ENCODE measurements around the gene TNS1.

The TNS1 gene

DNA sequence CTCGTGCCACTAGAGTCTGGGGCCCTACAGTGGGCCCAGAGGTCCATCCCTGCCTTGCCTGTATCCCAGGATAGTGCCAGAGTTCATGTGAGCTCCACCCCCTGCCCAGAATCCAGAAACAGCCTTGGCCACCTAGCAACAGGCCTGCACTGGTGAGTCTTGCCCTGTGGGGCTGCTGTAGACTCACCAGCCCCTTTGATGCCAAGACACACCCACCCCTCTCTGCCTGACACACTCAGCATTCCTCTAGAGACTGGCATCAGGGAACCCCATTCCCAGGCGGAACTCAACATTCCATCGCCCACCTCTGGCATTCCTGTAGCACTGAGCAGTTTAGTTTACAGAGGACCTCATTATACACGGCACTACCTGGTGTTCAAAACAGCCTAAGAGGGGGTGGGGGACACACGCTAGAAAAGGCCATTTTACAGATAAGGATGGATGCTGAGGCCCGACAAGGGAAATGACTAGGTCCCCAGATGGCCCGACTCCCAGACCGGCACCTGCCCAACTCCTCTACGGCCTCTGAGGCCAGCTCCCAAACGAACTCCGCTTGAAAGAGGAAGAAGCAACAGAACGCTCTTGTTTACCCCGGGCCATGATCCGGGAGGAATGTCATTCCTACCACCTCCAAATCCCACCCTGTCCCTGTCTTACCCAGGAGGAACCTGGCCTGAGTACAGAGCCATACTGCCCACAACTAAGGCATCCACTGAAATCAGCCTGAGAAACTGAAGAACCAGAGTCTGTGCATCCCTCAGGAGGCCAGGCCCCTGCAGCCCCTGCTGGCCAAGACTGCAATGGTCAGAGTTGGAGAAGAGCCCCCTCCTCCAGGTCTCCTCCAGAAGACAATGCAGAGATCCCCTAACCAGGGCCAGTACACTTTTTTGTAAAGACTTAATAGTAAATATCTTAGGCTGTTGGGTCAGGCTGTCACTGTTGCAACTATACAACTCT, 180.2 kb downstream of the TNS1 start:
- H3K9me3 ChIP-seq (replicated peaks; ENCODE audit: insufficient read depth, low read length): no peaks in the 10 kb centered on the region
- TF ChIP-seq, protein P1, sequence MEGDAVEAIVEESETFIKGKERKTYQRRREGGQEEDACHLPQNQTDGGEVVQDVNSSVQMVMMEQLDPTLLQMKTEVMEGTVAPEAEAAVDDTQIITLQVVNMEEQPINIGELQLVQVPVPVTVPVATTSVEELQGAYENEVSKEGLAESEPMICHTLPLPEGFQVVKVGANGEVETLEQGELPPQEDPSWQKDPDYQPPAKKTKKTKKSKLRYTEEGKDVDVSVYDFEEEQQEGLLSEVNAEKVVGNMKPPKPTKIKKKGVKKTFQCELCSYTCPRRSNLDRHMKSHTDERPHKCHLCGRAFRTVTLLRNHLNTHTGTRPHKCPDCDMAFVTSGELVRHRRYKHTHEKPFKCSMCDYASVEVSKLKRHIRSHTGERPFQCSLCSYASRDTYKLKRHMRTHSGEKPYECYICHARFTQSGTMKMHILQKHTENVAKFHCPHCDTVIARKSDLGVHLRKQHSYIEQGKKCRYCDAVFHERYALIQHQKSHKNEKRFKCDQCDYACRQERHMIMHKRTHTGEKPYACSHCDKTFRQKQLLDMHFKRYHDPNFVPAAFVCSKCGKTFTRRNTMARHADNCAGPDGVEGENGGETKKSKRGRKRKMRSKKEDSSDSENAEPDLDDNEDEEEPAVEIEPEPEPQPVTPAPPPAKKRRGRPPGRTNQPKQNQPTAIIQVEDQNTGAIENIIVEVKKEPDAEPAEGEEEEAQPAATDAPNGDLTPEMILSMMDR (IDR thresholded peaks at IDR 0.05; ENCODE audit: low read length): no peak
- TF ChIP-seq EZH2phosphoT487 (IDR thresholded peaks at IDR 0.05; ENCODE audit: low read length): no peak
- TF ChIP-seq EZH2 (optimal IDR thresholded peaks at IDR 0.05; ENCODE audit: low read depth, low read length): no peak
- no peaks in the 10 kb centered on the region for H3K36me3 ChIP-seq (replicated peaks; ENCODE audit: insufficient read depth, low read length)
- no peak overlapping the region for H3K4me2 ChIP-seq (ENCODE audit: low read depth, low read length)
- H3K79me2 ChIP-seq (ENCODE audit: low read length): no peaks in the 10 kb centered on the region
- H3K27me3 ChIP-seq (replicated peaks; ENCODE audit: insufficient read depth, low read length): no peaks in the 10 kb centered on the region
- H3K4me3 ChIP-seq (ENCODE audit: low read length): no peak overlapping the region
- H3F3A ChIP-seq (ENCODE audit: insufficient read depth, low read length): no peaks in the 10 kb centered on the region
- H2AFZ ChIP-seq (ENCODE audit: low read length): no peak overlapping the region
- no peaks in the 10 kb centered on the region for H3K4me1 ChIP-seq (ENCODE audit: low read length)
- no peaks in the 10 kb centered on the region for H3K9me2 ChIP-seq (replicated peaks; ENCODE audit: insufficient read depth, low read length)
- H3K9ac ChIP-seq (ENCODE audit: low read length): no peak overlapping the region
- no peak for DNase-seq
- no peaks in the 10 kb centered on the region for H4K20me1 ChIP-seq (ENCODE audit: insufficient read depth, low read length)
- no peak overlapping the region for H3K27ac ChIP-seq (ENCODE audit: low read length)

DNA sequence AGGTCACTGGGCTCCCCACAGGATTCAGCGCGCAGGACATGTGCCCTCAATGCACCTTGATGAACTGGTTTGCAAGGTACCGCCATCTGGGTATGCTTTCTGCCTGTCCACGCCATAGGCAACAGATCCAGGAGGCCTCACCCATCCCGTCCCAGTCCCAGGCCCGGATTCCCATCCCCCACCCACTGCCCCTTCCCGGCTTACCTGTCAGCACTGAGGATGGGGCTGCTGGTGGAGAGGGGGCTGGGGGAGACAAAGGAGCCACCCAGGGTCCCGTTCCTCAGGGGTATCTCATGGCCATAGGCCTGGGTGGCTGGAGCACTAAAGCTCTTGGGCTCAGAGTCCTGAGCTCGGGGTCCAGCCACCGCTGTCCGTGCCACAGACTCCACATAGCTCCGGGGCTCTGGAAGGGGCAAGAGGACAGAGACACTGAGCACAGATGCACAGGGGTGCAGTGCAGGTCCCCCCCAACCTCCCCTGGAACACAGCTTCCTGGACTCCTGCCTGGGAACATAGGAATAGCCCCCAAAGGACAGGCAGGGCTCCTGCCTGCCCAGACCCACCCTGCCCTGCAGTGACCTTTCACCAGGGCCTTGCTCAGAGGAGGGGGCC, 181.2 kb downstream of the TNS1 start:
- no peaks in the 10 kb centered on the region for H3K79me2 ChIP-seq (ENCODE audit: low read length)
- H2AFZ ChIP-seq (ENCODE audit: low read length): no peak overlapping the region
- H3F3A ChIP-seq (ENCODE audit: insufficient read depth, low read length): no peaks in the 10 kb centered on the region
- no peak overlapping the region for H3K4me3 ChIP-seq (ENCODE audit: low read length)
- H3K4me1 ChIP-seq (ENCODE audit: low read length): no peaks in the 10 kb centered on the region
- no peaks in the 10 kb centered on the region for H4K20me1 ChIP-seq (ENCODE audit: insufficient read depth, low read length)
- H3K9me3 ChIP-seq (replicated peaks; ENCODE audit: insufficient read depth, low read length): no peaks in the 10 kb centered on the region
- no peak overlapping the region for H3K27ac ChIP-seq (ENCODE audit: low read length)
- TF ChIP-seq EZH2 (optimal IDR thresholded peaks at IDR 0.05; ENCODE audit: low read depth, low read length): no peak
- no peak for TF ChIP-seq EZH2phosphoT487 (IDR thresholded peaks at IDR 0.05; ENCODE audit: low read length)
- TF ChIP-seq, protein P1 (IDR thresholded peaks at IDR 0.05; ENCODE audit: low read length): no peak
- H3K36me3 ChIP-seq (replicated peaks; ENCODE audit: insufficient read depth, low read length): no peaks in the 10 kb centered on the region
- no peaks in the 10 kb centered on the region for H3K27me3 ChIP-seq (replicated peaks; ENCODE audit: insufficient read depth, low read length)
- H3K4me2 ChIP-seq (ENCODE audit: low read depth, low read length): no peak overlapping the region
- DNase-seq: no peak
- no peaks in the 10 kb centered on the region for H3K9me2 ChIP-seq (replicated peaks; ENCODE audit: insufficient read depth, low read length)
- no peak overlapping the region for H3K9ac ChIP-seq (ENCODE audit: low read length)

- Histone ChIP-seq H3K9me2 (replicated peaks; ENCODE audit: insufficient read depth, low read length) (no peaks in the 10 kb centered on the region), H3F3A (ENCODE audit: insufficient read depth, low read length) (no peaks in the 10 kb centered on the region), H3K4me3 (ENCODE audit: low read length) (no peak overlapping the region), H3K27me3 (replicated peaks; ENCODE audit: insufficient read depth, low read length) (no peaks in the 10 kb centered on the region), H3K9ac (ENCODE audit: low read length) (no peak overlapping the region), H3K9me3 (replicated peaks; ENCODE audit: insufficient read depth, low read length) (no peaks in the 10 kb centered on the region), H3K4me2 (ENCODE audit: low read depth, low read length) (no peak overlapping the region), H3K36me3 (replicated peaks; ENCODE audit: insufficient read depth, low read length) (no peaks in the 10 kb centered on the region), H3K27ac (ENCODE audit: low read length) (no peak overlapping the region), H3K79me2 (ENCODE audit: low read length) (no peaks in the 10 kb centered on the region), H2AFZ (ENCODE audit: low read length) (no peak overlapping the region), H4K20me1 (ENCODE audit: insufficient read depth, low read length) (no peaks in the 10 kb centered on the region), H3K4me1 (ENCODE audit: low read length) (no peaks in the 10 kb centered on the region)
- DNase-seq: no peak
- TF ChIP-seq, protein P1 (IDR thresholded peaks at IDR 0.05; ENCODE audit: low read length): no peak
- TF ChIP-seq EZH2phosphoT487 (IDR thresholded peaks at IDR 0.05; ENCODE audit: low read length): no peak
- TF ChIP-seq EZH2 (optimal IDR thresholded peaks at IDR 0.05; ENCODE audit: low read depth, low read length): no peak
Observed at GRCh38 chr2:217820904-217821303, 181.9 kb downstream of the TNS1 start.

All from MM.1S (cell line).